Hypothalamus (tissue), 51 donors: Measurements from ENCODE around the gene SYCP3.

ENCODE experiments used
- DNase-seq, 51 donors: peaks; one replicate each; lab custom pipeline; 2025; lab: John Stamatoyannopoulos, UW

Gene SYCP3

DNA sequence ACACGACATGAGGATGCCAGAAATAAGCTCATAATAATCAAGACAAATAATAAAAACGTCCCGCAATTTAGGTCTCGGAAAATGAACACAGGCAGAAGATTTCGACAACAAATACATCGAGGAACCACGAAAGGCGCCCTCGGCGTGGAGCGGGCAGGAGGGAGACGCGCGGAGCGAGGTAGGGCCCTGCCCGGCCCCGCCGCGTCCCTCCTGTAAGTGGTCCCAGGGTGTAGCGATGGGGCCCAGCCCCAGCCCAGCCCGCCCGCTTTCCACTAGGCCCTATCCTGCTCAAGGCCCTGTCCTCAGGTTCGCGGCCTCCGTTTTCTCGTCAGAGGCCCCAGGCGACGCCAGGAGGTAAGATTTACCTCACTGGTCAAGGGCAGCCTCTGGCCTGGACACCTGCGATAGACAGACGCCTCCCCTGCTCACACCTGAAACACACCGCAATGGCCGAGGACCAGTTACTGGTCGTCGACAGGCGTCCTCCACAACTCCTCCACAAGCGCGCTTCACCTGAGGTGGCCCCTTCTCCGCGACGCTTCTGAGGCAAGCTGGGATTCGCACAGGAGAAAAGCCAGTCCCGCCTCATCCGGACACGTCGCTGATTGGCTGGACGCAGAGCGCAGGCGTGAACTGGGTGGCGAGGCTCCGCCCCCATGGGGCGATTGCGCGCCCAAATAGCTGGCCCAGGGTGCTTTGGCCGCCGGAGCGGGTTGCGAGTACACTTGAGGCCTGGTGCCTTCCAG, at the start of gene SYCP3:
TSS of gene SYCP3 (minus strand) at position 543 of the 746 bp plus-strand sequence. CDS start 1,527 bp downstream, outside the sequence.
- DNase-seq = no peak

DNA sequence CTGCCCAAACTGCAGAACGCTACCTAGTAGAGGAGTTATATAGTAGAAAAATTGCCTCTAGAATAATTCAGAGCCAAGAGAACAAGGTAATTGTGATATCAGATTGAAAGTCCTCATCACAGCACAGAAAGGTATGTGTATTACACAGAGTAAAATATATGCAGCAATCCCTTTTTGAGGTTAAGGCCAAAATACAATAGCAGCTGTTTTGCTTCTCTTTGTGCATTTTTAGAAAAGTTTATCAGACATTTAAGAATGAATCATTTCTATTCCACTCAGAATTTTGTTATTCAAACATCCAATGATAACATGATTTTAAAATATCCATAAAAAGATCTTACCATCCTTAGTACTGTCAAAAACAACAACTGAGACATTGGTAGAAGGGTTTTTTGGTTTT, 46.4 kb upstream of the SYCP3 start:
- DNase-seq = no peak

DNA sequence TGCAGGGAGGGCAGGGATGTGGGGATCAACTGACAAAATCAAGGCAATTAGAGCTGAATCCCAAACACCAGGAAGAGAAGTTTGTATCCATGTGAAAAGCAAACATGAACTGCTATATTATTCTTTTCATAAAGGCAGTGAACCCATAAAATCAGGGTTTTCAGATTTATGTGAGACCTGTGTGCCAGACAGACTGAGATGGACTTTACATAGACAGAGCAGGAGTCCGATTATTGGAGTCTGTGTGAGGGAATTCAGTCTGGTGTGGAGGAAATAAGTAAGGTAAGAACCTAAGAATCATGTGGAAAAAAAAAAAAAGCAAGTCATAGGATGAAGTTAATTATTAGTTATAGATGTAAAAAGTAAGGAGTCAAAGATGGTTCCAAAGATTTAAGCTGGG, 45.1 kb upstream of the SYCP3 start:
- DNase-seq = no peak

DNA sequence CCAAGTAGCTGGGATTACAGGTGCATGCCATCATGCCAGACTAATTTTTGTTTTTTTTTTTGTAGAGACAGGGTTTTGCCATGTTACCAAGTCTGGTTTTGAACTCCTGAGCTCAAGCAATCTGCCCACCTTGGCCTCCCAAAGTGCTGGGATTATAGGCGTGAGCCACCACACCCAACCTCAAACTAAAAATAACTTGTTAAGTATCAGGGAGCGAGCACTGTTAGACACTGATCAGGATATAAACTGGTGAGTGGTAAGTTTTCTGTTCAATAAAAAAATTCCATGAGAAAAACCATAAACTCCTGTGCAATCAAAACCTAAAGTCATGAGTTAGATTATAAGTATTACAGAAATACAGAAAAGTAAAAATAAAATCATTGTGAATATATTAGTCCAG, 44.6 kb upstream of the SYCP3 start:
- DNase-seq = no peak

DNA sequence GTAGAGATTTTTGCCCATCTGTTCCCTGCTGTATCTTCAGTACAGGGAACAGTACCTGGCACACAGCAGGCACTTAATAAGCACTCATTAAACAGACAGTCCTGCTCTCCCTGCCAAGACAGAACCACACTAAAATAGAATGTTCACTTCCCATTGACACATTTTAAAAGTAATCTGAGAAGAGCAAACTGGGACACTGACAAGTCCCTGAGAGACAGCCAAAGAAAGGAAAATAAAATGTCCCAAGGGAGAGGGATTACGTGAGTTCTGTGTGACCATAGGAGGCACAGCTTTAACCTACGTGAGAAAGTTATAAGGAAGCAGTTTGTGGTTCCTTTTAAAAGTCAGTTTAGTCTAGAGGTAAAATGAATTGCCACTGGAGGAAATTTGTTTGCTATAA, 43.9 kb upstream of the SYCP3 start:
- DNase-seq = no peak

DNA sequence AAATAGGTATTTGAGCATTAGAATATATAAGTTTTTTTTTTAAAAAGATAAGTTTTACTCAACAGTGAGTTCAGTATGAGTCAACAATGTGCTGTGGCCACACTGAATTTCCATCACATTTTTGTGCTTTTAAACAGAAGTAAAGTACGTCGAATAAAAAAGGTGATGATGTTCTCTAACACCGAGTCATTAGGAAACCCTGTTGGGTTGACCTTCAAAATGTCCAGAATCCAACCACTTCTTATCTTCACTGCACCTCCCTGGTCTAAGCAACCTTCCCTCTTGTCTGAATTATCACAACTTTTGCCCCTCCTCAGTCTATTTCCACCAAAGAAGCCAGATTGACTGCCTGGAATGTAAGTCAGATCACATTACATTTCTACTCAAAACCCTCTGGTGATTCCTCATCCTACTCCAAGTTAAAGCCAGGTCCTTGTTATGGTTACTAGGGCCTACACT, 43.0 kb upstream of the SYCP3 start:
- no peak for DNase-seq

DNA sequence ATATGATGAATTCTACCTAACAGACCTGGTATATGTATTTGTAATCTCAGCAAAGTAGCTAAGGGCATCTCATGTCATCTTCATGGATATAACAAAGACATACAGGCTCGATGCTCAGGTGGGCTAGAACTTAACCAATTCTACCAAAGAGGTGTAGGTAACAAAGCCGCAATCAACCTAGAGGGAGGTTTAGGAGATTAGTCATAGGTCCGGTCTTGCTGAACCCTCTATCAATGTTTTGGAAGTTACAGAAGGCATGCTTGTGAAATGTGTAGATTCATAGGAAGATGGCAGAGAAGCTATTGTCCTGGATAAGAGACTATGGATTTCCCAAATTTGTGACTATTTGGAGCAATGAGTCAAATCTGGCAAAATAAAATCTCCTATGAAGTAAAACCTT, 42.6 kb upstream of the SYCP3 start:
- no peak for DNase-seq

DNA sequence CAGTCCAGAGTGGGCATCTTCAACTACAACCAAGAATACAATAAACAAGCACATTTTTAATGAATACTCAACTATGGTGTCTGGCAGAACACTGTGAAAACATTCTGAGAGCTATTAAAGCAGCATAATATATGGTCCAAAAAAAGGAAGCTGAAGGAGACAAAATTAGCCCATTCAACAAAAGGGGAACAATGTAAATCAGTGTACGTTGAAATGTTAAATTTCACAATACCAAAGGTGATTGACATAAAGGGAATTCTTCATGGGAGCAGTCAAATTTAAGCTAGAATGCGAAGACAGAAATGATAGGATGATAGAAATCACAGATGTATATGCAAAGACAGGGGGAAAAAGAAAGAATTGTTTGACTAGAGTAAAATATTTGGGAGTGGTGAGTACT, 41.3 kb upstream of the SYCP3 start:
- DNase-seq = no peak

DNA sequence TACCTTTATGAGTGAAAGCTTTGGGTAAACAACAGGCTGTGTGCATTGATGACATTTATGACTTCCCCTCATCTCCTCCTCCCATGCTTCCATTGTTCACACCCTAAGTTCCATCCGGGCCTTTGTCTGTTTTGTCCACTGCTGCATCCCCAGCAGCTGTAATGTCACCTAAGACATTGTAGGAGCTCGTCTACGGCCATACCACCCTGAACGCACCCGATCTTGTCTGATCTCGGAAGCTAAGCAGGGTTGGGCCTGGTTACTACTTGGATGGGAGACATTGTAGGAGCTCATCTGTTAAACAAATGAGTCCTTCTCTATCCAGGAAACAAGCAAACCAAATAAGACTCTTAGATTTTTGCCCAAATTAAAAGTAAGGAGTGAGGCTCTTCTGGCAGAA, 40.4 kb upstream of the SYCP3 start:
- no peak for DNase-seq

DNA sequence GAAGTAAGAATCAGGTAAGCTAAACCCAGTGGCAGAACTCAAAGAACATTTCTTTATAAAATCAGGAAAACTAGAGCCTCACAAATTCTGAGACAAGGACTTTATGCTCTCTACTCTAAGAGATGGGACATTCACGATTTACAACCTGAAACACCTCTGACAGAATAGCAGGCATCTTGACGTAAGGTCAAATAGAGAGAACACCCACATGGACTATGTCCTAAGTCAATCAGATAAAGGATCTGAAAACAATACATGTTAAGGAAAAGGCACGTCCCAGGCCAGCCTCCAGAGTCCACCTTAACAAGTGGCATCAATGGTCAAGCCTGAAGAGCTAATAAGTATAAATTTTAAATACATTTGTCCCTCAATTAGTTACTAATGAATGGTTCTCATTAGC, 39.9 kb upstream of the SYCP3 start:
- no peak for DNase-seq

DNA sequence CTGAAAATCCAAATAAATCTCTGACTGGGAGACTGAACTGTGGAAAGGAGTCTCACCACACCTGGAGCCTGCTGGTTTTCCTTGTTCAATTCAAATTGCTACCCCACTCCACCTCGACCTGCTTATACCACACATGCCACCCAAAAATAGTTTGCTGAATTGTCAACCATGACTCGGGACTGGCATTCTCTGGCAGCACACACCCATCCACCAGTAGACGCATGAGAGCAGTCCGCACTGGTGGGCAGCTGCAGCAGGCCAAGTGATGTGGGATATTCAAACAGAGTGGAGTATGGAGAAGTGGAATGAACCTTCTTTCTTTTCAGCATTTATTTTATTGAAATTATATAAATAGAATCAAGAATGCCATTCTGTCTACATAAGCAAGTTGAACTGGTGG, 38.7 kb upstream of the SYCP3 start:
- DNase-seq = no peak

DNA sequence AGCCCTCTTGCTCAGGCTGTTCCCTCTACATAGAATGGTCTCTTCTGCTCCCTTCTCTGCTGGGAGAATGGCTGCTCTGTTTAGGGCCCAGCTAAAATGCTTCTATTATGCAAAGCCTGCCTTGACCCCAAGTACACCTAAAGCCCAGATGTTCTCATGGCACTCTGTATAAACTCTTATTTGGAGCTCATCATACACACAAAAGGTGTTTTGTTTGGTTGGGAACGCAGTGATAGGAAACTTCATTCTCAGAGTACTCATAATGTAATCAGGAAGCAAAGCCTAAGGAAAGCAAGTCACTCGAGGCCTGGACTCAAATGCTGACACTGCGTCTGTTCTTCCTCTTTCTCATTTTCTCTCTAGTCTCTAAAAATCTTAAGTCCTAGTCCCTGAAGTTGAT, 38.2 kb upstream of the SYCP3 start:
- peak in 15 of 51 donors; percentile 5 to 51 (median 11) for DNase-seq

DNA sequence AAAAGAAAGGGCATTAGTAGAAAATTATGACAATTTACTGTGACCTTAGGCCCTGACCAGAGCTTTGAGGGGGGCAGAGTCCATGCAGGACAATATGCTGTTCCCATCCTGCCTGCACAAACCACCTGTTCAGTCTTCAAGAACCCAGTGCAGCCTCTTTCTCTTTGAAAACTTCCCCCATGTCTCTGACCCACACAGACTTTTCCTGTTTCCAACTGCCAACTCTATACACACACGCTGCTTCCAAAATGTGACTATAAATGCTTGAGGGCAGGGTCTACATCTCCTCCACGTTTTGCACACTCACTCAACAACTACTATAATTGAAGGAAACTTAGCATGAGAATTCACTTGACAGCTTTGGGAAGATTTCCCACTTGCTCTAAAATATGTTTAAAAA, 36.6 kb upstream of the SYCP3 start:
- DNase-seq = no peak

DNA sequence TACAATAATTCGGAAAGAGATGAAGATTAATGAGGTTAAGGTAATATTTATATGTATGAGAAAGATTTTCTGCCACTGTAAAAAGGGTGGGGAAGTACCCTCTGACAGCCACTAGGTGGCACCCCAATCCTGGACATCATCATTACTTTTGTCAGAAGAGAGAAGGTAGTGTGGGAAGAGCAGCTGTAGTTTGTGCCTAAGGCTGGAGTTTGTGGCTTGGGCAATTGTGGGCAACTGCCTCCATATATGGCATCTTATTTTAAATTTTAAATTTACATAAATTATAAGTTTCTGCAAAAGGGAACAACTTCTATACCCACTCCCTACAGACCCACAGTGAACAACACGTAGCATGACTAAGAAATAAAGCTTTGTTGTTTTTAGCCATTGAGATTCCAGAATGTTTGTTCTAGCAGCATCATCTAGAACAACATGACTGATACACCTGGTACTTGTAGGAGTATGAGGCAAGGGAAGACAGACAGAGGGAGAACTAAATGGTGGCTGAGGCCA, 34.4 kb upstream of the SYCP3 start:
- peak in 36 of 51 donors; percentile 4 to 71 (median 30) for DNase-seq

DNA sequence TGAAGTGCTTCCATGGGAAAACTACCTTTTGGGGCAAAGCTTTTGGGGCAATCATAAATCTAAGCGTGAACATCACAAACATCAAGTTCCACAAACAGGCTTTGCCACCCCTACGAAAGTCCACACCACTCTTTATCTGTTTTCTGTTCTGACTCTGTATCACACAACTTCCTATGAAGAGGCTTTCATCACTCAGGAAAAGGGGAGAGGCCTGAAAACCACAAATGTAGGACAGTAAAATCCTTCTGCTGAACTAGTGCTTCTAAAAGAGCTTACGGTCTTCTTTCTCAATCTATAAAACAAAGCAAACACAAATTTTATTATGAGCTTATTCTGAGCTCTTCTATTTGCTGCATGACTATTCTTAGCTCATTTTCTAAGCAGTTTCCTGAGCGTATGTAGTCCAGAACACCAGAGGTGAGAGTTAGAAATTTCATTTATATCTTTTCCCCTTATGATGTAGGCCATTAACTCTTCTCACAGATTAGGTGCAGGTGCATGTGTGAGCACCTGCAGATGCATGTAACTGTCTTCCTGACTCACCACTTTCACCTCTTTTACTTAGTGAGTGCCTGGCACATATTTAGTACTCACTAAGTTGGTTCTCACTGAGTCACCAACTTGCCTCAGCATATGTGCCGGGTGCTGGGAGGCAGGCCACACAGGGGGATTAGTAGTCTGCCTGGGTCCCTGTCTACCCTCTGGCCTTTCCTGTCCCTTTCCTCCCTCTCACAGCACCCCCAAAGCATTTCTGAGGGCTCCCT, 32.9 kb upstream of the SYCP3 start:
- DNase-seq = peak in 1 of 51 donors; percentile 20

DNA sequence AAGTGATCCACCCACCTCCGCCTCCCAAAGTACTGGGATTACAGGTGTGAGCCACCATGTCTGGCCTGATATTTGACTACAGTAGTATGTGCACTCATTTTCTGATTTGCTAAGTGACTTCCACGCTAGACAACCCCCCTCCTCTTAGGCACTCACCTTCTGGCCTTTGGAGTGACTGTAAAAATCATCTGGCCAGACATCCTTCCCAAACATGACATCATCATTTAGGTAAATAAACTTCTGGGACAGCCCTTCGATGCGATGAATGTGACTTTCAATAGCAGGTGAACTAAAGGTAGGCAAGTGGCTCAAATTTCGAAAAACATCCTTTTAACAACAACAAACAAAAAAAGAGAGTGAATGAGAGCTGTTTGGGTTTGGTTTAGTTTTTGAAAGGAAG, 30.6 kb upstream of the SYCP3 start:
- DNase-seq = no peak

DNA sequence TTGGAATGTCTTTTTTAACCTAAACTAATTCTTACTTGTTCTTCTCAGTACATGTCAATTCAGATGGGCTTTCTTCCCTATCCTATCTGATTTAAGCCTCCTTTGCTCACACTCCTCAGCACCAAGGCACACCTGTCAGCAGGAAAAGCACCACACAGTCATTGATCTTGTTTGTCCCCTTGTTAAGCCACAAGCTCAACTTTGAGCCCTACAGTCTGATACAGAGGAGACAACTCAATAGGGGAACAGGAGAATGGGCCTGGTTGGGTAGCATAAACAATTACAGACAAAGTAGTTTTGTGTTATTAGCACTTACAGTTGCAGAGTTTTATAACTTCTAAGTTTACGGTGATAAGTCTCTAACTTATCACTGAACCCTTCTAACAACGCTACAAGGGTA, 29.5 kb upstream of the SYCP3 start:
- no peak for DNase-seq

DNA sequence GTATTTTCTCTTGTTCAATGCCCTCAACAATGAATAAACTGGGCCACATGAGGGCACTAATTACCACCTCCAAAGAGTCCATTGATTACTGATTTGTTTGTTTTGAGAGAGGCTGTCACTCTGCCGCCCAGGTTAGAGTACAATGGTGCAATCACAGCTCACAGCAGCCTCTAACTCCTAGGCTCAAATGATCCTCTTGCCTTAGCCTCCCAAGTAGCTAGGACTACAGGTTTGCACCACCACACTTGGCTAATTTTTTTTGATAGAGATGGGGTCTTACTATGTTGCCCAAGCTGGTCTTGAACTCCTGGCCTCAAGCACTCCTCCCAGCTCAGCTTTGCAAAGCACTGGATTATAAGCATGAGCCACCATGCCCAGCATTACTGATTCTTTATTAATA, 28.3 kb upstream of the SYCP3 start:
- DNase-seq = no peak

DNA sequence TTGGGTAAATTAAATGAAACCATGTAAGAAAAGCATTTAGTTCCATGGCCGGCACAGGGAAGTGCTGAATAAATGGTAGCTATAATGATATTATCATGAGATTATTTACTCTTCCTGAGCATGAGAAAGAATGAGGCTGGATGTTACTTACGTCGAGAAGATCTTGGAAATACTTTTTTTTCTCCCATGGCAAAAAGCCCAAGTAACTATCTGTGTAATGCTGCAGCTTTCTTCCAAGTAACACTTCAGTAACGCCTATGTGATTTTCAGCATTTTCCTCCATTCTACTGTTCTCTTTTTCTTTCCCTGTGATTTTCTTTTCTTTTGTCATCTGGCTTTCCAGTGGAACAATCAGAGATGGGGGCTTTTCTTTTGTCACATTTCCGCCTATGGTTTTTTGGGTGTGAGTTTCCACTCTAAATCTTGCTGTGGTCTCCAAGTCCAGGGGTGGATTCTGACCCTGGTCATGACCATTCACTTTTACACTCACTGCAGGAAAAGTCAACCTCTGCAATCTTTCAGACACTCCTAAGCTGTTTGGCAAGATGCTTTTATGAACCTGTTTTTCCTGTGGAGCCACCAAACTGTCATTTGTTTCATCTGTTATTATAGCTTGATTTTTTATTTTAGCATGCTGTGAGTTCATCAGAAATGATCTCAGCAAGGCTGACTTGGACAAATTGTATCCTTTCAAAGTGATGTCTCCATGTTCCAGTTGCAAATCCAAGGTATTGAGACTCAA, 25.0 kb upstream of the SYCP3 start:
- DNase-seq = no peak

DNA sequence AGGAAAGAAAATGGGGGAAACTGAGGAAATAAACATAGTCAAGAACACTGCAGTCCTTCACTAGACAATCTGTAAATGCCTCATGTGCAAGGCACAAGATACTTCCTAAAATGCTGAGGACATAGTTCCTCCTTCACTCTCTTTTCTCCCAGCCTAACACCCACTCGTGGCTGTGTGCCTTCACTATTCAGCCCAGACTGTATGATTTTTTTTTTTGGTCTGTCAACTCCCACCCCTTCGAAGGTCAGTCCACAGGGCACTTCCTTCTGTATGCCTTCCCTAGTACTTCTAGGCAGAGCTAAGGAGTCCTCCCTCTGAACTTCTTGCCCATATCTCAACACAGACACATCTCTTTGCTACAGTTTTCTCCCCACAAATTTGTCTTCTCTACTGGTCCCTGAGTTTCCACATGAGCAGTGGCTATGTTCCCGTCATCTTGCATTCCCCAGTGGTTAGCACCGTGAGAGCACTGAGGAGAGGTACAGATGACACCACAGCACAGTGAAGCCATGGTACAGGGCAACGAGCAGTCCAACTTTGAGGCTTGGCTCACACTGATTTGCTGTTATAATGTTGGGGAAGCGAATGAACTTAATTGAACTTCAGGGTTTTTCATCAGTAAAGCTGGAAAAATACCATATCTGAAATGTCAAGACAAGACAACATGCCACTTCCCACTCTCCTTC, 24.1 kb upstream of the SYCP3 start:
- DNase-seq = no peak

DNA sequence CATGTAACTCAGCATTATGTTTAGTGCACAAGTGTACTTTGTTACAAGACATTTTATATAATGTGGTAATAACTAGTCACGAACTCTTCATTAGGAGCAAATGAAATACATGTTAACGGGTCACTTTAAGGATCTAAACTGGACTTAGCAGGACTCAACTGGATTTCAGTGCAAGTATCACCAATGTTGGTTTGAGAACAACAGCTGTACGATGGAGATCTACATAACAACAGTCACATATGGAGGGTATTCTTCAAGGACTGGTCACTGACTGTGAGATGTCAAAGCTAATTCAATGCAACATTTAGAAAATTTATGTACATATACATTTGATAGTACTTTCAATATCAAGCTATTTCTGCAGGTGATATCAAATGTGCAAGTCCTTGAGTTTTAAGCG, 22.5 kb upstream of the SYCP3 start:
- DNase-seq = no peak
